ENCODE measurements around the gene ZNF287. TPM values are rescaled to one million over a fixed set of nuclear protein-coding genes. Genes with fewer than 3 reads are reported as not detected.

The ZNF287 gene
- total and polyA plus RNA-seq, 10 donors: 5.1 to 12.2 (median 8.8) TPM

DNA sequence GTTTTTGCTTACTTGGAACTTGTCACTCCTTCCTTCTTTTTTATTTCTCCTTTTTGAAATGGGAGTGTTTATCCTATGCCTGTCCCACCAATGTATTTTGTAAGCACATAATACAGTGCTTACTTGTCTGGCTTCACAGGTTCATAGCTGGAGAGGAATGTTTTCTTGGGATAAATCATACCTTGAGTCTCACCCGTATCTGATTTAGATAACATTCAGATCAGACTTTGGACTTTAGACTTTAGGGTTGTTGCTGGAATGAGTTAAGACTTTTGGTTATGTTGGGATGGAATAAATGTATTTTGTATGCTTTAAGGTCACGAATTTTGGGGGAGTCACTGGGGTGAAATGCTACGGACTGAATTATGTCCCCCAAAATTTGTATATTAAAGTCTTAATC is 64.0 kb downstream of the ZNF287 start:
- no peak for DNase-seq
- peak overlapping the region in 2 of 8 donors; percentile 8 to 57 for H3K27ac ChIP-seq
- no peaks in the 10 kb centered on the region for H3K36me3 ChIP-seq
- no peak for TF ChIP-seq POLR2AphosphoS5 (IDR thresholded peaks at IDR 0.05)
- TF ChIP-seq POLR2A (IDR thresholded peaks at IDR 0.05): no peak
- TF ChIP-seq, protein P1, sequence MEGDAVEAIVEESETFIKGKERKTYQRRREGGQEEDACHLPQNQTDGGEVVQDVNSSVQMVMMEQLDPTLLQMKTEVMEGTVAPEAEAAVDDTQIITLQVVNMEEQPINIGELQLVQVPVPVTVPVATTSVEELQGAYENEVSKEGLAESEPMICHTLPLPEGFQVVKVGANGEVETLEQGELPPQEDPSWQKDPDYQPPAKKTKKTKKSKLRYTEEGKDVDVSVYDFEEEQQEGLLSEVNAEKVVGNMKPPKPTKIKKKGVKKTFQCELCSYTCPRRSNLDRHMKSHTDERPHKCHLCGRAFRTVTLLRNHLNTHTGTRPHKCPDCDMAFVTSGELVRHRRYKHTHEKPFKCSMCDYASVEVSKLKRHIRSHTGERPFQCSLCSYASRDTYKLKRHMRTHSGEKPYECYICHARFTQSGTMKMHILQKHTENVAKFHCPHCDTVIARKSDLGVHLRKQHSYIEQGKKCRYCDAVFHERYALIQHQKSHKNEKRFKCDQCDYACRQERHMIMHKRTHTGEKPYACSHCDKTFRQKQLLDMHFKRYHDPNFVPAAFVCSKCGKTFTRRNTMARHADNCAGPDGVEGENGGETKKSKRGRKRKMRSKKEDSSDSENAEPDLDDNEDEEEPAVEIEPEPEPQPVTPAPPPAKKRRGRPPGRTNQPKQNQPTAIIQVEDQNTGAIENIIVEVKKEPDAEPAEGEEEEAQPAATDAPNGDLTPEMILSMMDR (IDR thresholded peaks at IDR 0.05 in 8 of 11, conservative IDR thresholded peaks at IDR 0.05 in 3 of 11): no peak
- intact Hi-C loops (cut with DNase I; ENCODE audit: low total_unique reads): no loop called here
- no peaks in the 10 kb centered on the region for H3K27me3 ChIP-seq (replicated peaks in 1 of 7)
- no peaks in the 10 kb centered on the region for H3K9me3 ChIP-seq
- 74 to 86% (median 84%) methylated on average over 3 of the region's 3 CpGs for WGBS, 5 donors
- H3K4me3 ChIP-seq: no peak overlapping the region
- peaks cover 0 to 7% (median 2%) of the 10 kb centered on the region in 6 donors for H3K4me1 ChIP-seq

Other genes with a start within 250 kb of the ZNF287 start
- gene CENPV, start 215.7 kb downstream of the ZNF287 start, total RNA-seq: 10 to 100 TPM in 2 of 7 donors, 1 to 10 TPM in 5; 5.1 to 15.2 (median 9.5) TPM
- gene CENPV, start 215.7 kb downstream of the ZNF287 start, polyA plus RNA-seq: 10 to 100 TPM; 18.7 to 24.5 (median 19.5) TPM
- 1,000 to 10,000 TPM in 5 of 7 donors, 100 to 1,000 TPM in 2; 822 to 1,795 (median 1,121) TPM for gene UBB, start 188.1 kb downstream of the ZNF287 start, total RNA-seq
- gene UBB, start 188.1 kb downstream of the ZNF287 start, polyA plus RNA-seq: 100 to 1,000 TPM; 697 to 951 (median 938) TPM
- 10 to 100 TPM; 44.8 to 85.7 (median 50.2) TPM for gene TRPV2, start 153.6 kb downstream of the ZNF287 start, total RNA-seq
- gene TRPV2, start 153.6 kb downstream of the ZNF287 start, polyA plus RNA-seq: 10 to 100 TPM; 37.0 to 61.3 (median 55.0) TPM
- 10 to 100 TPM; 12.1 to 26.4 (median 22.3) TPM for gene LRRC75A, start 77.0 kb downstream of the ZNF287 start, total RNA-seq
- gene LRRC75A, start 77.0 kb downstream of the ZNF287 start, polyA plus RNA-seq: 10 to 100 TPM in 1 of 3 donors, 1 to 10 TPM in 2; 4.2 to 10.5 (median 4.8) TPM
- gene ZNF624, start 84.6 kb upstream of the ZNF287 start, total RNA-seq: 10 to 100 TPM in 3 of 7 donors, 1 to 10 TPM in 4; 7.9 to 19.8 (median 9.1) TPM
- 1 to 10 TPM; 1.3 to 2.7 (median 1.5) TPM for gene ZNF624, start 84.6 kb upstream of the ZNF287 start, polyA plus RNA-seq
- 10 to 100 TPM in 2 of 7 donors, 1 to 10 TPM in 5; 1.0 to 14.3 (median 6.8) TPM for gene CCDC144A, start 121.0 kb upstream of the ZNF287 start, total RNA-seq
- gene CCDC144A, start 121.0 kb upstream of the ZNF287 start, polyA plus RNA-seq: under 1 TPM; 0.09 to 0.22 (median 0.15) TPM